ENCODE data around the gene PARP16. TPM values are rescaled to one million over a fixed set of nuclear protein-coding genes. Genes with fewer than 3 reads are reported as not detected.

Gene PARP16
- total RNA-seq, 1 donor from 2014 or later, result 2.8 TPM

DNA sequence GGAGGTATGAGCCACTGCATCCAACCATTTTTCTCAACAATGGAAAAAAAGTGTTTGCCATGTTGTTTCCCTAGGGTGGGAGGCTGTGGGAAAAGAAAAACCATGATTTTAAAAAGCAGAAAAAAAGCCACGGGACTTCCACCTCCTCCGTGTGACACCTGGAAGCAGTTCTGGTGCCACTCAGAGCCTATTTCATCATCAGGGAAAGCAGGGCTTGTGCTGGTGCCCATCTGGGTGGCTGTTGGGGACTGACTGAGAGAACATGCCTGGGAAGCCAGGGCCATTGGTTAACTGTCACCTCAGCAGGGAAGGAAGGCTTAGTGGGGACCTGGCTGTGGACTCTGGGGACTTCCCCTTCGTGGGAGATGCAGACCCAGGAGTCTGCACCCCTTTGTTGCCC, 25.1 kb upstream of the PARP16 start:
- Mint-ChIP-seq H3K36me3 (ENCODE audit: low read depth, unreplicated experiment) (no peaks in the 10 kb centered on the region), H3K27me3 (ENCODE audit: unreplicated experiment) (peaks cover 3% of the 10 kb centered on the region), H3K27ac (ENCODE audit: unreplicated experiment) (no peak overlapping the region), H3K9me3 (ENCODE audit: unreplicated experiment) (no peaks in the 10 kb centered on the region), H3K4me3 (ENCODE audit: unreplicated experiment) (no peak overlapping the region), H3K4me1 (ENCODE audit: unreplicated experiment) (peaks cover 6% of the 10 kb centered on the region)
- TF ChIP-seq, protein P1, sequence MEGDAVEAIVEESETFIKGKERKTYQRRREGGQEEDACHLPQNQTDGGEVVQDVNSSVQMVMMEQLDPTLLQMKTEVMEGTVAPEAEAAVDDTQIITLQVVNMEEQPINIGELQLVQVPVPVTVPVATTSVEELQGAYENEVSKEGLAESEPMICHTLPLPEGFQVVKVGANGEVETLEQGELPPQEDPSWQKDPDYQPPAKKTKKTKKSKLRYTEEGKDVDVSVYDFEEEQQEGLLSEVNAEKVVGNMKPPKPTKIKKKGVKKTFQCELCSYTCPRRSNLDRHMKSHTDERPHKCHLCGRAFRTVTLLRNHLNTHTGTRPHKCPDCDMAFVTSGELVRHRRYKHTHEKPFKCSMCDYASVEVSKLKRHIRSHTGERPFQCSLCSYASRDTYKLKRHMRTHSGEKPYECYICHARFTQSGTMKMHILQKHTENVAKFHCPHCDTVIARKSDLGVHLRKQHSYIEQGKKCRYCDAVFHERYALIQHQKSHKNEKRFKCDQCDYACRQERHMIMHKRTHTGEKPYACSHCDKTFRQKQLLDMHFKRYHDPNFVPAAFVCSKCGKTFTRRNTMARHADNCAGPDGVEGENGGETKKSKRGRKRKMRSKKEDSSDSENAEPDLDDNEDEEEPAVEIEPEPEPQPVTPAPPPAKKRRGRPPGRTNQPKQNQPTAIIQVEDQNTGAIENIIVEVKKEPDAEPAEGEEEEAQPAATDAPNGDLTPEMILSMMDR (IDR thresholded peaks at IDR 0.05; ENCODE audit: unreplicated experiment), result no peak
- DNase-seq (ENCODE audit: low spot score), result no peak

DNA sequence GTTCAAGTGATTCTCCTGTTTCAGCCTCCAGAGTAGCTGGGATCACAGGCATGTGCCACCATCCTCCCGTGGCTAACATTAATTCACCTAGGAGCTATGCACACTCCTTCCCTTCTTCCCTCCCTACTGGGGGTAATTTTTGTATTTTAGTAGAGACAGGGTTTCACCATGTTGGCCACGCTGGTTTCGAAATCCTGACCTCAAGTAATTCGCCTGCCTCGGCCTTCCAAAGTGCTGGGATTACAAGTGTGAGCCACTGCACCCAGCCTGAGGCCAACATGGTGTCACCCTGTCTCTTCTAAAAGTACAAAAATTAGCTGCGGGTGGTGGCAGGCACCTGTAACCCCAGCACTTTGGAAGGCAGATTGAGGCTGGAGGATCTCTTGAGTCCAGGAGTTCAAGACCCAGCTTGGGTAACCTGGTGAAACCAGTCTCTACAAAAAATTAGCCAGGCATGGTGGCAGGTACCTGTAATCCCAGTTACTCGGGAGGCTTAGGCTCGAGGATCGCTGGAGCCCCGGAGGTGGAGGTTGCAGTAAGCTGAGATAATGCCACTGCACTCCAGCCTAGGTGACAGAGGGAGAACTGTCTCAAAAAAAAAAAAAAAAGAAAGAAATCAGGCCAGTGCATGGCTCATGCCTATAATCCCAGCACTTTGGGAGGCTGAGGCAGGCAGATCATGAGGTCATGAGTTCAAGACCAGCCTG, 23.9 kb upstream of the PARP16 start:
- no peaks in the 10 kb centered on the region for H3K36me3 Mint-ChIP-seq (ENCODE audit: low read depth, unreplicated experiment)
- no peak overlapping the region for H3K27ac Mint-ChIP-seq (ENCODE audit: unreplicated experiment)
- peaks cover 6% of the 10 kb centered on the region for H3K4me1 Mint-ChIP-seq (ENCODE audit: unreplicated experiment)
- DNase-seq (ENCODE audit: low spot score), result no peak
- TF ChIP-seq, protein P1 (IDR thresholded peaks at IDR 0.05; ENCODE audit: unreplicated experiment), result no peak
- no peaks in the 10 kb centered on the region for H3K9me3 Mint-ChIP-seq (ENCODE audit: unreplicated experiment)
- peaks cover 3% of the 10 kb centered on the region for H3K27me3 Mint-ChIP-seq (ENCODE audit: unreplicated experiment)
- H3K4me3 Mint-ChIP-seq (ENCODE audit: unreplicated experiment), result no peak overlapping the region

DNA sequence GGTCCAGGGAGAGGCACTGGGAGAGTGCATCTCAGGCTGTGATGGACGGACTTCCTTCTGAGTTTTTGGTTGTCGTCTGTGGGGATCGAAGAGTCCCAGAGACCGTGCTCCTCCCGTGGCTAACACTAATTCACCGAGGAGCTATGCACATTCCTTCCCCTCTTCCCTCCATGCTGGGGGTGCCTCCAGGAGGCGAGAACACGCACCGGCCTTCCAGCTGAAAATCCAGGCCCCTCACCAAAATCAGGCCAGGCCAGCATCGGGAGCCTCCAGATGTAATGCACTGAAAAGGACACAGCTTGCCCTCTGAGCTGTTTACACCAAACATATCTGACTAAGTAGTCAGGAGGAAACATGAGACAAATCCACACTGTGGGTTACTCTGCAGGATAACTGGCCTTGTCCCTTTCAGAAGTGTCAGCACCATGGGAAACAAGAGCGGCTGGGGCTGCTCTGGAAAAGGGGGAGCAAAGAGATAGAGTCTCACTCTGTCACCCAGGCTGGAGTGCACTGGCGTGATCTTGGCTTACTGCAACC, 23.3 kb upstream of the PARP16 start:
- no peaks in the 10 kb centered on the region for H3K36me3 Mint-ChIP-seq (ENCODE audit: low read depth, unreplicated experiment)
- H3K4me3 Mint-ChIP-seq (ENCODE audit: unreplicated experiment), result no peak overlapping the region
- TF ChIP-seq, protein P1 (IDR thresholded peaks at IDR 0.05; ENCODE audit: unreplicated experiment), result no peak
- H3K9me3 Mint-ChIP-seq (ENCODE audit: unreplicated experiment), result no peaks in the 10 kb centered on the region
- peaks cover 6% of the 10 kb centered on the region for H3K4me1 Mint-ChIP-seq (ENCODE audit: unreplicated experiment)
- H3K27ac Mint-ChIP-seq (ENCODE audit: unreplicated experiment), result no peak overlapping the region
- no peak for DNase-seq (ENCODE audit: low spot score)
- H3K27me3 Mint-ChIP-seq (ENCODE audit: unreplicated experiment), result peaks cover 3% of the 10 kb centered on the region

DNA sequence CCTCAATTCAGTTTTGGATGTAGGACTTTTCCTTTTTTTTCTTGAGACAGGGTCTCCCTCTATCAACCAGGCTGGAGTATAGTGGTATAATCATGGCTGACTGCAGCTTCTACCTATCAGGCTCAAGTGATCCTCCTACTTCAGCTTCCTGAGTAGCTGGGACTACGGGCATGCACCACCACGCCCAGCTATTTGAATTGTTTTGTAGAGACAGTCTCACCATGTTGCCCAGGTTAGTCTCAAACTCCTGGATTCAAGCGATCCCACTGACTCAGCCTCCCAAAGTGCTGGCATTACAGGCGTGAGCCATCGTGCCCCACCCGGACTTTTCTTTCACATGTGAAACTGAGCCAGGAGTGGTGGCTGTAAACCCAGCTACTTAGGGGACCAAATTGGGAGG, 21.3 kb upstream of the PARP16 start:
- peaks cover 12% of the 10 kb centered on the region for H3K4me1 Mint-ChIP-seq (ENCODE audit: unreplicated experiment)
- H3K9me3 Mint-ChIP-seq (ENCODE audit: unreplicated experiment), result no peaks in the 10 kb centered on the region
- no peak for DNase-seq (ENCODE audit: low spot score)
- H3K36me3 Mint-ChIP-seq (ENCODE audit: low read depth, unreplicated experiment), result no peaks in the 10 kb centered on the region
- H3K27ac Mint-ChIP-seq (ENCODE audit: unreplicated experiment), result no peak overlapping the region
- TF ChIP-seq, protein P1 (IDR thresholded peaks at IDR 0.05; ENCODE audit: unreplicated experiment), result no peak
- H3K4me3 Mint-ChIP-seq (ENCODE audit: unreplicated experiment), result no peak overlapping the region
- H3K27me3 Mint-ChIP-seq (ENCODE audit: unreplicated experiment), result peaks cover 5% of the 10 kb centered on the region

DNA sequence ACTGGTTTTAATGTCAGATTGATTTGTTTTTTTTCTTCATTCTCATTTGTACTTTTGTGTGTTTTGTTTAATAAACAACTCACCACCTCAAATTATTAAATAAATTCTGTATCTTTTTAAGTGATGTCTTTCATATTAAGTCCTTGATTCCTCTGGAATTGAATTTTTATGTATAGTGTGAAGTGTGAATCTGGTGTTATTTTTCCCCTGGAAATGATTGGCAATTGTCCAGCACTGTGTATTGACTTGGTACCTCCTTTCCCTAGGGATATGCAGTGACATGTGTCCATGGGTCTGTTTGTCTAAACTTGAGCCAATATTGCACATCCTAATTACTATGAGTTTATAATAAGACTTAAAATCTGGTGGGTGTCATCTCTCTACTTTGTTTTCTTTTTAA, 19.9 kb upstream of the PARP16 start:
- H3K4me1 Mint-ChIP-seq (ENCODE audit: unreplicated experiment), result peaks cover 6% of the 10 kb centered on the region
- no peaks in the 10 kb centered on the region for H3K36me3 Mint-ChIP-seq (ENCODE audit: low read depth, unreplicated experiment)
- no peak overlapping the region for H3K27ac Mint-ChIP-seq (ENCODE audit: unreplicated experiment)
- H3K9me3 Mint-ChIP-seq (ENCODE audit: unreplicated experiment), result no peaks in the 10 kb centered on the region
- H3K4me3 Mint-ChIP-seq (ENCODE audit: unreplicated experiment), result no peak overlapping the region
- TF ChIP-seq, protein P1 (IDR thresholded peaks at IDR 0.05; ENCODE audit: unreplicated experiment), result no peak
- no peak for DNase-seq (ENCODE audit: low spot score)
- peaks cover 5% of the 10 kb centered on the region for H3K27me3 Mint-ChIP-seq (ENCODE audit: unreplicated experiment)
